Karpas-422 (cell line): ENCODE data around the gene XYLT1. TPM values are rescaled to one million over a fixed set of nuclear protein-coding genes. Genes with fewer than 3 reads are reported as not detected.

Experiments used
- DNase-seq: peaks from one replicate; pipeline ENCODE4 v3.0.0-alpha.2; 2015
- H2AFZ ChIP-seq: fragments of 200-600 bp; sonication (generic); 2 replicates; pipeline ENCODE4 v1.6.1; 2014; ENCODE audit warnings: antibody characterized with exemption, low read length, mixed read lengths
- H3K27ac ChIP-seq: fragments of 200-600 bp; sonication (generic); 2 replicates; pipeline ENCODE4 v1.5.1; 2014; ENCODE audit warnings: mild to moderate bottlenecking, low read length, moderate library complexity
- H3K27me3 ChIP-seq: fragments of 200-600 bp; sonication (generic); 2 replicates; pipeline ENCODE4 v1.6.1; 2014; ENCODE audit warnings: low read length, mixed read lengths
- H3K36me3 ChIP-seq: fragments of 200-600 bp; sonication (generic); 2 replicates; pipeline ENCODE4 v1.6.1; 2014; ENCODE audit warnings: low read length, mixed read lengths; ENCODE audit not compliant: insufficient read depth
- H3K4me1 ChIP-seq: fragments of 200-600 bp; sonication (generic); 2 replicates; pipeline ENCODE4 v1.6.1; 2014; ENCODE audit warnings: mild to moderate bottlenecking, low read length, mixed read lengths
- H3K4me2 ChIP-seq: fragments of 200-600 bp; sonication (generic); 2 replicates; pipeline ENCODE4 v1.6.1; 2014; ENCODE audit warnings: low read length, low read depth, mild to moderate bottlenecking; ENCODE audit not compliant: poor library complexity, severe bottlenecking
- H3K4me3 ChIP-seq: fragments of 200-600 bp; sonication (generic); 2 replicates; pipeline ENCODE4 v1.5.1; 2014; ENCODE audit warnings: mild to moderate bottlenecking, antibody characterized with exemption, low read length, mixed read lengths
- H3K79me2 ChIP-seq: fragments of 200-600 bp; sonication (generic); 2 replicates; pipeline ENCODE4 v1.6.1; 2014; ENCODE audit warnings: mild to moderate bottlenecking, low read length, mixed read lengths
- H3K9ac ChIP-seq: fragments of 200-600 bp; sonication (generic); 2 replicates; pipeline ENCODE4 v1.6.0; 2014; ENCODE audit warnings: low read length
- H3K9me2 ChIP-seq: fragments of 200-600 bp; sonication (generic), shearing (Covaris generic); replicated peaks from 2 replicates; pipeline ENCODE4 v1.6.0; 2014; ENCODE audit warnings: mild to moderate bottlenecking, low read length, moderate library complexity; ENCODE audit not compliant: insufficient read depth
- H3K9me3 ChIP-seq: fragments of 300-700, 200-600 bp; sonication (generic); 2 replicates; pipeline ENCODE4 v1.6.1; 2014; ENCODE audit warnings: low read length, mixed read lengths
- H4K20me1 ChIP-seq: fragments of 200-600 bp; sonication (generic); 2 replicates; pipeline ENCODE4 v1.6.1; 2014; ENCODE audit warnings: mild to moderate bottlenecking, antibody characterized with exemption, low read length, low read depth; ENCODE audit not compliant: insufficient read depth
- total RNA-seq: library from RNA; depleted of rRNA; stranded (reverse); fragments of >200 nt; shearing (Covaris generic); gene quantifications from 2 replicates; pipeline ENCODE4 v1.2.3, GENCODE V29; 2014; ENCODE audit warnings: low replicate concordance

The XYLT1 gene
- total RNA-seq, 1 experiment from 2014 or later = 11.8 TPM

GRCh38 chr16:17166095-17166494 lies 304.7 kb downstream of the XYLT1 start:
- Histone ChIP-seq H3K27ac (no peak overlapping the region), H3K36me3 (no peaks in the 10 kb centered on the region), H3K9me2 (no peaks in the 10 kb centered on the region), H2AFZ (no peak overlapping the region), H3K9ac (no peak overlapping the region), H3K9me3 (no peaks in the 10 kb centered on the region), H3K4me1 (peaks cover 13% of the 10 kb centered on the region), H4K20me1 (no peaks in the 10 kb centered on the region), H3K27me3 (no peaks in the 10 kb centered on the region), H3K4me2 (no peak overlapping the region), H3K79me2 (no peaks in the 10 kb centered on the region), H3K4me3 (no peak overlapping the region)
- no peak for DNase-seq

DNA sequence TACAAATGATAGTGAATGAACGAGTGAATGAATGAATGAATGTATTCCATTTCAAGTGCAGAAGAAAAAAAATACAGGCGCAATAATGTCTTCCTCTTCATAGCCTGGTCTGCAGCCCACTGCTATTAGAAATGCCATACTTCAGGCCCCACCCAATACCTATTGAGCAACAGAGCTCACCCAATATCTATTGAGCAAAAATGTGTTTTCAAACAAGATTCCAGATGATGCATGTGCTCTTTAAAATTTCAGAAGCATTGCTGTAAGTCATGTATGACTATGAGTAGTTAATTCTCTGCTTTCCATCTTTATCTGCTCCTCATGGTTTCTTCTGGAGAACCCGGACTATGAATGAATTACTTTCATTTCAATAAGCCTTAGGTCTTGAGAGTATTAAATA lies 308.2 kb downstream of the XYLT1 start:
- DNase-seq = no peak
- Histone ChIP-seq H3K4me3 (no peak overlapping the region), H3K9me3 (no peaks in the 10 kb centered on the region), H3K27ac (no peak overlapping the region), H3K9me2 (no peaks in the 10 kb centered on the region), H3K27me3 (no peaks in the 10 kb centered on the region), H3K4me2 (no peak overlapping the region), H4K20me1 (no peaks in the 10 kb centered on the region), H3K9ac (no peak overlapping the region), H3K4me1 (peaks cover 13% of the 10 kb centered on the region), H3K79me2 (no peaks in the 10 kb centered on the region), H3K36me3 (no peaks in the 10 kb centered on the region), H2AFZ (no peak overlapping the region)

- no peak for DNase-seq
- no peaks in the 10 kb centered on the region for H3K36me3 ChIP-seq
- no peak overlapping the region for H2AFZ ChIP-seq
Measured at GRCh38 chr16:17160920-17161431, 309.8 kb downstream of the XYLT1 start.

GRCh38 chr16:17160285-17160853 lies 310.4 kb downstream of the XYLT1 start:
- no peaks in the 10 kb centered on the region for H3K79me2 ChIP-seq
- H3K4me3 ChIP-seq = no peak overlapping the region
- H3K27me3 ChIP-seq = no peaks in the 10 kb centered on the region
- H4K20me1 ChIP-seq = no peaks in the 10 kb centered on the region
- H3K4me1 ChIP-seq = peaks cover 13% of the 10 kb centered on the region
- no peak overlapping the region for H2AFZ ChIP-seq
- H3K9ac ChIP-seq = no peak overlapping the region
- no peak for DNase-seq
- H3K27ac ChIP-seq = no peak overlapping the region
- H3K9me3 ChIP-seq = no peaks in the 10 kb centered on the region
- no peaks in the 10 kb centered on the region for H3K36me3 ChIP-seq
- no peaks in the 10 kb centered on the region for H3K9me2 ChIP-seq
- H3K4me2 ChIP-seq = no peak overlapping the region

More at GRCh38 chr16:17160920-17161431, 309.8 kb downstream of the XYLT1 start:
- Histone ChIP-seq H3K27ac (no peak overlapping the region), H3K4me1 (peaks cover 13% of the 10 kb centered on the region), H4K20me1 (no peaks in the 10 kb centered on the region), H3K4me3 (no peak overlapping the region), H3K9ac (no peak overlapping the region), H3K9me3 (no peaks in the 10 kb centered on the region), H3K4me2 (no peak overlapping the region), H3K27me3 (no peaks in the 10 kb centered on the region), H3K9me2 (no peaks in the 10 kb centered on the region), H3K79me2 (no peaks in the 10 kb centered on the region)

- no peaks in the 10 kb centered on the region for H3K27me3 ChIP-seq
- no peaks in the 10 kb centered on the region for H3K9me2 ChIP-seq
- H3K27ac ChIP-seq = no peak overlapping the region
- no peak for DNase-seq
- no peaks in the 10 kb centered on the region for H4K20me1 ChIP-seq
- no peak overlapping the region for H2AFZ ChIP-seq
- H3K4me3 ChIP-seq = no peak overlapping the region
- no peaks in the 10 kb centered on the region for H3K36me3 ChIP-seq
- no peaks in the 10 kb centered on the region for H3K9me3 ChIP-seq
- H3K79me2 ChIP-seq = no peaks in the 10 kb centered on the region
- no peak overlapping the region for H3K9ac ChIP-seq
- H3K4me2 ChIP-seq = no peak overlapping the region
- H3K4me1 ChIP-seq = peaks cover 7% of the 10 kb centered on the region
Measured at GRCh38 chr16:17159617-17160016, 311.1 kb downstream of the XYLT1 start.

DNA sequence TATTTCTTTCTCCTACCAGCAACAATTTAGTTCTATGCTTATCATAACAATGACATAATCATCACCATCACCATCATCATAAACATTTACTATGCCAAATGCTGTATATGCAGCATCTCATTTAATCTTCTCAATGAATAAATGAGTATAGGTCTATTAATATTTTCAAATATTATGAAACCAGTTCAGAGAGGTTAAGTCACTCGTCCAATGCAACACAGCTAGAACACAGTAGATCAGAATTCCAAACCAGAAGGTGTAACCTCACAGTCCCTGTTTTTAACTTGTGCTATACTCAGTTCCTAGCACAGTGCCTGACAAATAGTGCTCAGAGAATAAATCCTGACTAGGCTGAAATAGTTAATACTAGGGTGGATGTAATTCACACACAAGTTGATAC lies 314.8 kb downstream of the XYLT1 start:
- no peaks in the 10 kb centered on the region for H3K4me1 ChIP-seq
- no peak overlapping the region for H3K9ac ChIP-seq
- no peak overlapping the region for H2AFZ ChIP-seq
- no peak overlapping the region for H3K4me3 ChIP-seq
- no peaks in the 10 kb centered on the region for H3K36me3 ChIP-seq
- DNase-seq = no peak
- H3K9me3 ChIP-seq = no peaks in the 10 kb centered on the region
- H3K79me2 ChIP-seq = no peaks in the 10 kb centered on the region
- no peaks in the 10 kb centered on the region for H3K27me3 ChIP-seq
- H3K9me2 ChIP-seq = no peaks in the 10 kb centered on the region
- H4K20me1 ChIP-seq = no peaks in the 10 kb centered on the region
- H3K4me2 ChIP-seq = no peak overlapping the region
- no peak overlapping the region for H3K27ac ChIP-seq

DNA sequence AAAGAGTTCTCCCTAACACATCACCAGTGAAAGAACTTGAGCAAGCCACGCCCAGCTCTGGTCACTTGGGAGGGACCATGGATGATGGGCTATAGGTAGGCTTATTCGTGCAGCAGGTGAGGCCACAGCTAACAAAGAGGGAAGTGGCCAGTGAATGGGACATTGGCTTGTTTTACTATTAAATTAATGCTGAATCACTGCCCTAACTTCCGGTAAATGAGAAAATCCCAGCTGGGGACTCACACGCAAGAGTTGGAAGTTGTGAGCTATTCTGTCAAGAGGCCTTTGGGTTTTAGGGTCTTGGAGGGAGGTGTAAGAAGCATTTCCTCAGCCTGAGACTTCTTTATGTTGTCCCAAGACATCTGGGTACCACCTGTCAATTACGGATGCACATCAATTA lies 315.3 kb downstream of the XYLT1 start:
- H2AFZ ChIP-seq = no peak overlapping the region
- H3K36me3 ChIP-seq = no peaks in the 10 kb centered on the region
- H3K4me2 ChIP-seq = no peak overlapping the region
- H3K27ac ChIP-seq = no peak overlapping the region
- H3K9me2 ChIP-seq = no peaks in the 10 kb centered on the region
- no peaks in the 10 kb centered on the region for H4K20me1 ChIP-seq
- H3K9me3 ChIP-seq = no peaks in the 10 kb centered on the region
- H3K27me3 ChIP-seq = no peaks in the 10 kb centered on the region
- H3K79me2 ChIP-seq = no peaks in the 10 kb centered on the region
- H3K9ac ChIP-seq = no peak overlapping the region
- H3K4me3 ChIP-seq = no peak overlapping the region
- H3K4me1 ChIP-seq = no peaks in the 10 kb centered on the region
- no peak for DNase-seq

- Histone ChIP-seq H3K27me3 (no peaks in the 10 kb centered on the region), H4K20me1 (0 out of 2 replicates have a peak, but pooled peaks cover 1% of the 10 kb centered on the region), H3K4me3 (no peak overlapping the region), H3K79me2 (no peaks in the 10 kb centered on the region), H3K4me1 (no peaks in the 10 kb centered on the region), H3K9ac (no peak overlapping the region), H2AFZ (no peak overlapping the region), H3K36me3 (no peaks in the 10 kb centered on the region), H3K4me2 (no peak overlapping the region), H3K27ac (no peak overlapping the region), H3K9me2 (no peaks in the 10 kb centered on the region), H3K9me3 (no peaks in the 10 kb centered on the region)
- DNase-seq = no peak
Measured at GRCh38 chr16:17154981-17155380, 315.8 kb downstream of the XYLT1 start.
